Fibroblast of lung (primary cell): ENCODE results near the gene IL4I1.

Source experiments
- EZH2 ChIP-seq: IDR thresholded peaks from 2 replicates; pipeline ENCODE4 v1.5.1; 2012; ENCODE audit warnings: low read length, control low read depth, mild to moderate bottlenecking; ENCODE audit errors: missing control alignments
- TF ChIP-seq, protein P1 (sequence below), 2 donors: IDR thresholded peaks in 1 of 2; conservative IDR thresholded peaks in 1 of 2; 1 replicate in 1 of 2; 2 replicates in 1 of 2; pipeline ENCODE4 v1.5.1; 2011 to 2012; ENCODE audit warnings: low read length in 2 of 2, control low read depth in 1 of 2, inconsistent platforms in 1 of 2, low read depth in 1 of 2, mild to moderate bottlenecking in 1 of 2

DNA sequence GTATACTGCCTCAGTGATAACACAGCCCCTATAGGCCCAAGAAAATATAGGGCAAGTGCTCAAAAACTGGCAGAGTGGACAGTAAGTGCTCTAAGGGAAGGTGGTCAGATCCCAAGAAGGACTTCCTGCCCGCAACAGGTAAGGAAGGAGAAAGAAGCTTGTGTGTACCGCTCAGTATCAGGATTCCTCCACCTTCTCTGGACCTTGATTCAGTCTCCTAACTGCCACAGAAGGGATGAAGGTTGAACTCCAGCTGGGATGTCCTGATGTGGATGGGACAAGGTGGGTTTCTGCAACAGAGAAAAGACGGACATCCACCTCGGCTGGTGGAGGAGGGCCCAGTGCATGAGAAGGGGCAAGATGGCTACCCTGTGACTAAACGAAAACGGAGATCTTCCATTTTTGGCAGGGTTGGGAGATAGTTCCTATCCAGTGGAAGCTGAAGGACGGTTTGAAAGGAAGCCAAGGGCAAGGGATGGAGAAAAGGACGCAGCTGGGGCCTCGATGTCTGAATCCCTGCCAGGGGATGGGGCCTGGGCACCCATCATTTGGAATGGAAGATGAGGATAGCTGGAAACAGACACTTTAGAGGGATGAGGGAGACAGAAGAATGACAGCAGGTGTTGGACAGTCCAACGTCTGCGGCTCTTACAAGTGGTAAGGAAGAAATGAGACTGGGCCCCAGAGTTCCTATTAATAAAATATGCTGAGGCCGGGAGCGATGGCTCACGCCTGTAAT, 31.0 kb upstream of the IL4I1 start:
- TF ChIP-seq EZH2, result no peak
- TF ChIP-seq, protein P1, sequence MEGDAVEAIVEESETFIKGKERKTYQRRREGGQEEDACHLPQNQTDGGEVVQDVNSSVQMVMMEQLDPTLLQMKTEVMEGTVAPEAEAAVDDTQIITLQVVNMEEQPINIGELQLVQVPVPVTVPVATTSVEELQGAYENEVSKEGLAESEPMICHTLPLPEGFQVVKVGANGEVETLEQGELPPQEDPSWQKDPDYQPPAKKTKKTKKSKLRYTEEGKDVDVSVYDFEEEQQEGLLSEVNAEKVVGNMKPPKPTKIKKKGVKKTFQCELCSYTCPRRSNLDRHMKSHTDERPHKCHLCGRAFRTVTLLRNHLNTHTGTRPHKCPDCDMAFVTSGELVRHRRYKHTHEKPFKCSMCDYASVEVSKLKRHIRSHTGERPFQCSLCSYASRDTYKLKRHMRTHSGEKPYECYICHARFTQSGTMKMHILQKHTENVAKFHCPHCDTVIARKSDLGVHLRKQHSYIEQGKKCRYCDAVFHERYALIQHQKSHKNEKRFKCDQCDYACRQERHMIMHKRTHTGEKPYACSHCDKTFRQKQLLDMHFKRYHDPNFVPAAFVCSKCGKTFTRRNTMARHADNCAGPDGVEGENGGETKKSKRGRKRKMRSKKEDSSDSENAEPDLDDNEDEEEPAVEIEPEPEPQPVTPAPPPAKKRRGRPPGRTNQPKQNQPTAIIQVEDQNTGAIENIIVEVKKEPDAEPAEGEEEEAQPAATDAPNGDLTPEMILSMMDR (conservative IDR thresholded peaks at IDR 0.05 in 1 of 2, IDR thresholded peaks at IDR 0.05 in 1 of 2; ENCODE audit: low read depth in 1 of 2, low read length in 2 of 2), result no peak
